Breast epithelium (tissue), 4 donors: ENCODE data around the gene CTAG1A. TPM values are rescaled to one million over a fixed set of nuclear protein-coding genes. Genes with fewer than 3 reads are reported as not detected.
A peak's percentile ranks its signal among the peaks of the same experiment; 100 is the strongest.
"Not testable (repeated sequence)": the region's sequence is repeated elsewhere in the genome, so short reads cannot be mapped to it uniquely, and the experiment has no call there.

ENCODE experiments used
- DNase-seq, 2 donors: peaks; one replicate each; pipeline ENCODE4 v3.0.0-alpha.2; 2019; ENCODE audit warnings: low spot score in 2 of 2
- H3K27ac ChIP-seq, 2 donors: fragments of 200-600 bp; sonication (generic) in 1 of 2; one replicate each; pipeline ENCODE4 v1.5.1; 2016 to 2019; ENCODE audit warnings: mild to moderate bottlenecking in 1 of 2
- H3K27me3 ChIP-seq, 2 donors: fragments of 200-600 bp; sonication (generic) in 1 of 2; one replicate each; pipeline versions ENCODE4 v1.5.1 to v1.6.0; 2017 to 2019; ENCODE audit warnings: control low read depth in 1 of 2, mild to moderate bottlenecking in 1 of 2
- H3K36me3 ChIP-seq: fragments of 200-600 bp; one replicate; pipeline ENCODE4 v1.5.1; 2019
- H3K4me1 ChIP-seq, 2 donors: fragments of 200-600 bp; sonication (generic); one replicate each; pipeline ENCODE4 v1.5.1; 2016 to 2019; ENCODE audit warnings: control low read depth in 1 of 2
- H3K4me3 ChIP-seq, 3 donors: fragments of 200-600 bp; sonication (generic); 1 replicate in 2 of 3; 2 replicates in 1 of 3; pipeline ENCODE4 v1.5.1; 2016 to 2019; ENCODE audit warnings: mild to moderate bottlenecking in 3 of 3, moderate library complexity in 2 of 3
- H3K9me3 ChIP-seq, 2 donors: fragments of 200-600 bp; sonication (generic) in 1 of 2; one replicate each; pipeline ENCODE4 v1.5.1; 2016 to 2019; ENCODE audit warnings: control low read depth in 1 of 2
- CTCF ChIP-seq, 3 donors: fragments of 450-650 bp; IDR thresholded peaks; one replicate each; pipeline ENCODE4 v1.5.1; 2016 to 2017; ENCODE audit warnings: antibody characterized with exemption in 3 of 3, mild to moderate bottlenecking in 3 of 3, moderate library complexity in 3 of 3
- POLR2A ChIP-seq: fragments of 450-650 bp; IDR thresholded peaks from one replicate; pipeline ENCODE4 v1.6.1; 2016; ENCODE audit warnings: antibody characterized with exemption, mild to moderate bottlenecking, moderate library complexity
- POLR2AphosphoS5 ChIP-seq, 3 donors: sonication (generic); formaldehyde crosslinking; IDR thresholded peaks; one replicate each; pipeline ENCODE4 v1.6.1; 2017; ENCODE audit warnings: antibody characterized with exemption in 3 of 3
- intact Hi-C: fragments of 100-400 bp; cut with DNase I; formaldehyde crosslinking; loops from one replicate; pipeline ENCODE4 v1.15.1; 2023; ENCODE audit warnings: low total_unique reads
- total RNA-seq, 3 donors: library from RNA; depleted of rRNA; stranded (reverse); fragments of >200 nt; gene quantifications; one replicate each; pipeline ENCODE4 v1.1.0, GENCODE V29; 2016

The CTAG1A gene
- total RNA-seq, 3 donors from 2014 or later, result 2.3 TPM; not detected in 2

- TF ChIP-seq POLR2AphosphoS5 (IDR thresholded peaks at IDR 0.05), result peak; percentile 13 to 68 (median 62)
- TF ChIP-seq POLR2A, result peak; percentile 18
- no peak for TF ChIP-seq CTCF (IDR thresholded peaks at IDR 0.05)
- H3K27me3 ChIP-seq, result peaks cover 0 to 26% of the 10 kb centered on the region in 2 donors
- H3K4me3 ChIP-seq, result peak within 1 kb of the TSS; percentile 57 to 72 (median 65)
- no peaks in the 10 kb centered on the region for H3K36me3 ChIP-seq
- H3K27ac ChIP-seq, result peak within 1 kb of the TSS; percentile 85 to 87
- intact Hi-C loops, result no loop called here
- DNase-seq, result peak; percentile 83 to 84
- no peaks in the 10 kb centered on the region for H3K9me3 ChIP-seq
- H3K4me1 ChIP-seq, result no peaks in the 10 kb centered on the region
Measured at GRCh38 chrX:154547245-154548027, 37.5 kb upstream of the CTAG1A start, which contains the start of gene IKBKG. TSS of gene IKBKG (plus strand) at chrX:154547620. CDS start at chrX:154552003, 4,383 bp downstream.

- H3K27ac ChIP-seq, result peak overlapping the region; percentile 85 to 87
Measured at GRCh38 chrX:154548028-154548316, 37.0 kb upstream of the CTAG1A start.

GRCh38 chrX:154549766-154550165 is 35.2 kb upstream of the CTAG1A start:
- Histone ChIP-seq H3K4me3 (no peak overlapping the region), H3K27ac (no peak overlapping the region), H3K9me3 (no peaks in the 10 kb centered on the region), H3K4me1 (no peaks in the 10 kb centered on the region), H3K27me3 (peaks cover 0 to 23% of the 10 kb centered on the region in 2 donors), H3K36me3 (no peaks in the 10 kb centered on the region)
- intact Hi-C loops, result no loop called here
- TF ChIP-seq POLR2AphosphoS5 (IDR thresholded peaks at IDR 0.05) (no peak), CTCF (IDR thresholded peaks at IDR 0.05) (no peak), POLR2A (no peak)
- no peak for DNase-seq

More at GRCh38 chrX:154548028-154548316, 37.0 kb upstream of the CTAG1A start:
- Histone ChIP-seq H3K9me3 (no peaks in the 10 kb centered on the region), H3K36me3 (no peaks in the 10 kb centered on the region), H3K4me1 (no peaks in the 10 kb centered on the region), H3K27me3 (peaks cover 0 to 21% of the 10 kb centered on the region in 2 donors), H3K4me3 (peak overlapping the region; percentile 57 to 72 (median 65))
- no peak for DNase-seq
- intact Hi-C loops, result no loop called here
- TF ChIP-seq POLR2A, result no peak
- no peak for TF ChIP-seq POLR2AphosphoS5 (IDR thresholded peaks at IDR 0.05)
- TF ChIP-seq CTCF (IDR thresholded peaks at IDR 0.05), result no peak

GRCh38 chrX:154552112-154552806 is 32.7 kb upstream of the CTAG1A start:
- intact Hi-C loops, H3K36me3 ChIP-seq, H3K9me3 ChIP-seq, H3K27ac ChIP-seq, DNase-seq, H3K4me3 ChIP-seq, H3K4me1 ChIP-seq: not testable (repeated sequence)
- H3K27me3 ChIP-seq, result peaks cover 0 to 25% of the 10 kb centered on the region in 2 donors

- H3K4me1 ChIP-seq, DNase-seq, intact Hi-C loops, H3K4me3 ChIP-seq, H3K27ac ChIP-seq, H3K9me3 ChIP-seq, H3K36me3 ChIP-seq: not testable (repeated sequence)
- H3K27me3 ChIP-seq, result peaks cover 0 to 15% of the 10 kb centered on the region in 2 donors
Measured at GRCh38 chrX:154558060-154558690, 26.8 kb upstream of the CTAG1A start.

GRCh38 chrX:154558896-154559295 is 26.0 kb upstream of the CTAG1A start:
- H3K27me3 ChIP-seq, H3K27ac ChIP-seq, H3K4me1 ChIP-seq, DNase-seq, H3K36me3 ChIP-seq, H3K4me3 ChIP-seq, H3K9me3 ChIP-seq, intact Hi-C loops: not testable (repeated sequence)

- H3K9me3 ChIP-seq, H3K4me3 ChIP-seq, H3K36me3 ChIP-seq, H3K27ac ChIP-seq, H3K27me3 ChIP-seq, DNase-seq, intact Hi-C loops, H3K4me1 ChIP-seq: not testable (repeated sequence)
Measured at GRCh38 chrX:154560326-154560725, 24.6 kb upstream of the CTAG1A start.

- H3K36me3 ChIP-seq, H3K9me3 ChIP-seq, H3K4me1 ChIP-seq, H3K4me3 ChIP-seq, intact Hi-C loops, DNase-seq, H3K27me3 ChIP-seq, H3K27ac ChIP-seq: not testable (repeated sequence)
Measured at GRCh38 chrX:154562295-154562694, 22.6 kb upstream of the CTAG1A start.

GRCh38 chrX:154570361-154570760 is 14.6 kb upstream of the CTAG1A start:
- H3K27me3 ChIP-seq, H3K9me3 ChIP-seq, intact Hi-C loops, H3K27ac ChIP-seq, H3K4me3 ChIP-seq, DNase-seq, H3K4me1 ChIP-seq, H3K36me3 ChIP-seq: not testable (repeated sequence)
